Measurements from ENCODE around the gene SPAG9. TPM values are rescaled to one million over a fixed set of nuclear protein-coding genes. Genes with fewer than 3 reads are reported as not detected.

The SPAG9 gene
- total RNA-seq, 1 experiment from 2014 or later = 144 TPM

GRCh38 chr17:51032850-51033249, 87.8 kb downstream of the SPAG9 start:
- intact Hi-C loops (cut with micrococcal nuclease; ENCODE audit: unreplicated experiment) (no loop called here), in situ Hi-C loops (cut with HindIII; ENCODE audit: low pct_unique_long_range_greater_than_20kb, low sequenced_read_pairs) (no loop called here)
- ChIA-PET POLR2A (interaction anchor here (0.6 kb wide), 2 partner anchors 181 to 186 kb away, joined by 7 to 8 read pairs; no protein-coding TSS in a partner anchor), CTCF (interaction anchor here (0.6 to 0.7 kb wide), 3 partner anchors 11 to 144 kb away, joined by 3 to 5 read pairs (median 3); no protein-coding TSS in a partner anchor)
- no TSS peak for BruUV-seq (replicated peaks)
- Histone ChIP-seq H3K27me3 (ENCODE audit: control insufficient read depth, insufficient read depth, low read length) (no peaks in the 10 kb centered on the region), H3K36me3 (ENCODE audit: control insufficient read depth, insufficient read depth, low read length) (0 out of 2 replicates have a peak, but pooled peaks cover 1% of the 10 kb centered on the region), H3K27ac (ENCODE audit: low read length) (no peak overlapping the region), H3K9me3 (ENCODE audit: control insufficient read depth, insufficient read depth, low read depth, low read length) (no peaks in the 10 kb centered on the region), H3K4me3 (ENCODE audit: low read depth in 2 of 2, low read length in 2 of 2) (no peak overlapping the region), H3K4me1 (ENCODE audit: control insufficient read depth, insufficient read depth, low read length) (no peaks in the 10 kb centered on the region)
- no peak for DNase-seq (ENCODE audit: low read depth, low spot score)
- TF ChIP-seq POLR2AphosphoS5 (IDR thresholded peaks at IDR 0.05; ENCODE audit: low read depth, low read length) (no peak), SIN3A (IDR thresholded peaks at IDR 0.05; ENCODE audit: borderline replicate concordance, insufficient read depth, low read depth, low read length) (no peak), CTCF (IDR thresholded peaks at IDR 0.05) (no peak), TCF7L2 (IDR thresholded peaks at IDR 0.05; ENCODE audit: low read depth, low read length) (no peak), REST (IDR thresholded peaks at IDR 0.05; ENCODE audit: insufficient read depth in 1 of 2, low read depth in 2 of 2, low read length in 1 of 2) (no peak)
- no peak for ATAC-seq

GRCh38 chr17:51029568-51030463, 90.9 kb downstream of the SPAG9 start:
- no peaks in the 10 kb centered on the region for H3K27me3 ChIP-seq (ENCODE audit: control insufficient read depth, insufficient read depth, low read length)
- no peak overlapping the region for H3K4me3 ChIP-seq (ENCODE audit: low read depth in 2 of 2, low read length in 2 of 2)
- ATAC-seq = no peak
- no peaks in the 10 kb centered on the region for H3K36me3 ChIP-seq (ENCODE audit: control insufficient read depth, insufficient read depth, low read length)
- H3K4me1 ChIP-seq (ENCODE audit: control insufficient read depth, insufficient read depth, low read length) = no peaks in the 10 kb centered on the region
- TF ChIP-seq POLR2AphosphoS5 (IDR thresholded peaks at IDR 0.05; ENCODE audit: low read depth, low read length) = no peak
- BruUV-seq (replicated peaks) = no TSS peak
- intact Hi-C loops (cut with micrococcal nuclease; ENCODE audit: unreplicated experiment) = no loop called here
- ChIA-PET POLR2A (interaction anchor here (0.6 kb wide), 1 partner anchor 974 kb away, joined by 3 read pairs; no protein-coding TSS in a partner anchor), CTCF (no interaction called here)
- in situ Hi-C loops (cut with HindIII; ENCODE audit: low pct_unique_long_range_greater_than_20kb, low sequenced_read_pairs) = no loop called here
- no peak for DNase-seq (ENCODE audit: low read depth, low spot score)
- H3K9me3 ChIP-seq (ENCODE audit: control insufficient read depth, insufficient read depth, low read depth, low read length) = no peaks in the 10 kb centered on the region
- H3K27ac ChIP-seq (ENCODE audit: low read length) = no peak overlapping the region

- no peak for DNase-seq (ENCODE audit: low read depth, low spot score)
- no peak overlapping the region for H3K27ac ChIP-seq (ENCODE audit: low read length)
- ChIA-PET CTCF (interaction anchor here (1.1 kb wide), 1 partner anchor 124 kb away, joined by 4 read pairs; the partner anchor contains the start of gene NME1), POLR2A (no interaction called here)
- BruUV-seq (replicated peaks) = no TSS peak
- H3K4me1 ChIP-seq (ENCODE audit: control insufficient read depth, insufficient read depth, low read length) = no peaks in the 10 kb centered on the region
- intact Hi-C loops (cut with micrococcal nuclease; ENCODE audit: unreplicated experiment) (no loop called here), in situ Hi-C loops (cut with HindIII; ENCODE audit: low pct_unique_long_range_greater_than_20kb, low sequenced_read_pairs) (no loop called here)
- H3K4me3 ChIP-seq (ENCODE audit: low read depth in 2 of 2, low read length in 2 of 2) = no peak overlapping the region
- no peak for TF ChIP-seq REST (IDR thresholded peaks at IDR 0.05; ENCODE audit: insufficient read depth in 1 of 2, low read depth in 2 of 2, low read length in 1 of 2)
- TF ChIP-seq TCF7L2 (IDR thresholded peaks at IDR 0.05; ENCODE audit: low read depth, low read length) = no peak
- no peak for TF ChIP-seq CTCF (IDR thresholded peaks at IDR 0.05)
- TF ChIP-seq SIN3A (IDR thresholded peaks at IDR 0.05; ENCODE audit: borderline replicate concordance, insufficient read depth, low read depth, low read length) = no peak
- no peak for TF ChIP-seq POLR2AphosphoS5 (IDR thresholded peaks at IDR 0.05; ENCODE audit: low read depth, low read length)
- no peak for ATAC-seq
- no peaks in the 10 kb centered on the region for H3K9me3 ChIP-seq (ENCODE audit: control insufficient read depth, insufficient read depth, low read depth, low read length)
- no peaks in the 10 kb centered on the region for H3K27me3 ChIP-seq (ENCODE audit: control insufficient read depth, insufficient read depth, low read length)
- no peaks in the 10 kb centered on the region for H3K36me3 ChIP-seq (ENCODE audit: control insufficient read depth, insufficient read depth, low read length)
These were observed 91.5 kb downstream of the SPAG9 start for GRCh38 chr17:51029142-51029541.

Data from Panc1 (cell line).